ENCODE data around the gene PRCP.

DNA sequence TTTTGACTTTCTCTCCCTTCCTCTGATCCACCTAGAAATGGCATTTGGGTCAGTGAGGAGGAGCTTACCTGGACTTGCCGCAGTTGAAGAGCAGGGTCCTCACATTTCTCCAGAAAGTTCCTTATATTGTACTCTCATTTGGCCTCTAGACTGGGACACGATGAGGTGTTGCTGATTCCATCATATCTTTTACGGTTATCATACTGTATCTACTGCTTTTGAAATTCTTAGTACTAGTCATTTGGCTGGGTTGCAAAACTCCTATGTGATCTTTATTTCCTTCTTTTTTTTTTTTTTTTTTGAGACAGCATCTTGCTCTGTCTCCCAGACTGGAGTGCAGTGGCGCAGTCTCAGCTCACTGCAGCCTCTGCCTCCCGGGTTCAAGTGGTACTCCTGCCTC is 107.9 kb downstream of the PRCP start:
- TF ChIP-seq SIN3A (IDR thresholded peaks at IDR 0.05; ENCODE audit: borderline replicate concordance, insufficient read depth, low read length) (no peak), POLR2AphosphoS5 (IDR thresholded peaks at IDR 0.05; ENCODE audit: low read depth, low read length) (no peak), REST (IDR thresholded peaks at IDR 0.05; ENCODE audit: insufficient read depth in 1 of 2, low read depth in 2 of 2, low read length in 2 of 2) (no peak), FOXP2 (optimal IDR thresholded peaks at IDR 0.05; ENCODE audit: borderline replicate concordance, extremely low read depth, extremely low read length, insufficient read depth) (no peak)
